Astrocyte (in vitro differentiated cells and primary cell): ENCODE measurements around the gene JAM2.

Experiments used
- EZH2 ChIP-seq: IDR thresholded peaks from 2 replicates; pipeline ENCODE4 v1.6.1; 2012; ENCODE audit warnings: mild to moderate bottlenecking, low read length, inconsistent platforms; ENCODE audit not compliant: insufficient read depth
- TF ChIP-seq, protein P1 (sequence below): IDR thresholded peaks from 2 replicates; pipeline ENCODE4 v1.5.1; 2011; ENCODE audit warnings: low read depth, mild to moderate bottlenecking, inconsistent platforms, low read length, moderate library complexity; ENCODE audit not compliant: insufficient read depth

- TF ChIP-seq, protein P1, sequence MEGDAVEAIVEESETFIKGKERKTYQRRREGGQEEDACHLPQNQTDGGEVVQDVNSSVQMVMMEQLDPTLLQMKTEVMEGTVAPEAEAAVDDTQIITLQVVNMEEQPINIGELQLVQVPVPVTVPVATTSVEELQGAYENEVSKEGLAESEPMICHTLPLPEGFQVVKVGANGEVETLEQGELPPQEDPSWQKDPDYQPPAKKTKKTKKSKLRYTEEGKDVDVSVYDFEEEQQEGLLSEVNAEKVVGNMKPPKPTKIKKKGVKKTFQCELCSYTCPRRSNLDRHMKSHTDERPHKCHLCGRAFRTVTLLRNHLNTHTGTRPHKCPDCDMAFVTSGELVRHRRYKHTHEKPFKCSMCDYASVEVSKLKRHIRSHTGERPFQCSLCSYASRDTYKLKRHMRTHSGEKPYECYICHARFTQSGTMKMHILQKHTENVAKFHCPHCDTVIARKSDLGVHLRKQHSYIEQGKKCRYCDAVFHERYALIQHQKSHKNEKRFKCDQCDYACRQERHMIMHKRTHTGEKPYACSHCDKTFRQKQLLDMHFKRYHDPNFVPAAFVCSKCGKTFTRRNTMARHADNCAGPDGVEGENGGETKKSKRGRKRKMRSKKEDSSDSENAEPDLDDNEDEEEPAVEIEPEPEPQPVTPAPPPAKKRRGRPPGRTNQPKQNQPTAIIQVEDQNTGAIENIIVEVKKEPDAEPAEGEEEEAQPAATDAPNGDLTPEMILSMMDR, result no peak
- TF ChIP-seq EZH2, result no peak
These were observed 82.9 kb downstream of the JAM2 start for GRCh38 chr21:25721987-25722386.
